SU-DHL-6 (cell line): Measurements from ENCODE around the gene RGS6.

Experiments used
- H2AFZ ChIP-seq: fragments of 200-600 bp; sonication (generic); 2 replicates; pipeline ENCODE4 v1.6.1; 2014; ENCODE audit warnings: low read depth, mild to moderate bottlenecking, moderate library complexity, mixed read lengths, antibody characterized with exemption, low read length; ENCODE audit not compliant: severe bottlenecking
- H3F3A ChIP-seq: fragments of 200-600 bp; shearing (Covaris generic); 2 replicates; pipeline ENCODE4 v1.6.0; 2016; ENCODE audit warnings: antibody characterized with exemption, mild to moderate bottlenecking; ENCODE audit not compliant: insufficient read depth
- H3K27ac ChIP-seq: fragments of 200-600 bp; sonication (generic); 2 replicates; pipeline ENCODE4 v1.5.1; 2016; ENCODE audit warnings: low read depth, mild to moderate bottlenecking, low read length, moderate library complexity, mixed read lengths
- H3K27me3 ChIP-seq: fragments of 200-600 bp; sonication (generic), shearing (Covaris generic); 2 replicates; pipeline ENCODE4 v1.6.0; 2014; ENCODE audit warnings: mild to moderate bottlenecking, low read length
- H3K36me3 ChIP-seq: fragments of 200-600 bp; sonication (generic); 2 replicates; pipeline ENCODE4 v1.6.1; 2014; ENCODE audit warnings: mild to moderate bottlenecking, low read length, mixed read lengths
- H3K4me2 ChIP-seq: fragments of 300-600, 200-600 bp; shearing (Covaris generic), sonication (generic); 2 replicates; pipeline ENCODE4 v1.6.0; 2014; ENCODE audit warnings: low read length, low read depth, mild to moderate bottlenecking; ENCODE audit not compliant: poor library complexity, severe bottlenecking
- H3K4me3 ChIP-seq: fragments of 200-600 bp; sonication (generic); 2 replicates; pipeline ENCODE4 v1.5.1; 2014; ENCODE audit warnings: antibody characterized with exemption, low read length, mild to moderate bottlenecking, mixed read lengths; ENCODE audit not compliant: insufficient read depth, poor library complexity, severe bottlenecking
- H3K79me2 ChIP-seq: fragments of 200-600 bp; sonication (generic); 2 replicates; pipeline ENCODE4 v1.6.1; 2014; ENCODE audit warnings: mild to moderate bottlenecking, low read length, moderate library complexity; ENCODE audit not compliant: insufficient read depth
- H3K9ac ChIP-seq: fragments of 200-600 bp; sonication (generic); 2 replicates; pipeline ENCODE4 v1.7.0; 2014; ENCODE audit warnings: mild to moderate bottlenecking, low read length
- H3K9me2 ChIP-seq: fragments of 200-600 bp; sonication (generic); replicated peaks from 2 replicates; pipeline ENCODE4 v1.6.1; 2014; ENCODE audit warnings: low read length; ENCODE audit not compliant: insufficient read depth
- H3K9me3 ChIP-seq: fragments of 200-600 bp; sonication (generic); 2 replicates; pipeline ENCODE4 v1.6.1; 2014; ENCODE audit warnings: low read length, mixed read lengths; ENCODE audit not compliant: insufficient read depth
- H4K20me1 ChIP-seq: fragments of 200-600 bp; sonication (generic); 2 replicates; pipeline ENCODE4 v1.6.1; 2014; ENCODE audit warnings: low read depth, mild to moderate bottlenecking, antibody characterized with exemption, low read length, moderate library complexity, mixed read lengths
- EZH2phosphoT487 ChIP-seq: fragments of 200-600 bp; sonication (generic), shearing (Covaris generic); conservative IDR thresholded peaks from 2 replicates; pipeline ENCODE4 v1.6.1; 2018; ENCODE audit warnings: mild to moderate bottlenecking, antibody characterized with exemption, low read length, moderate library complexity, mixed read lengths
- TF ChIP-seq, protein P1 (sequence below): fragments of 200-600 bp; sonication (generic); IDR thresholded peaks from one replicate; pipeline ENCODE4 v1.5.1; 2017; ENCODE audit warnings: antibody characterized with exemption, mild to moderate bottlenecking, low read length, moderate library complexity; ENCODE audit not compliant: insufficient read depth, poor library complexity, severe bottlenecking

RGS6 gene

DNA sequence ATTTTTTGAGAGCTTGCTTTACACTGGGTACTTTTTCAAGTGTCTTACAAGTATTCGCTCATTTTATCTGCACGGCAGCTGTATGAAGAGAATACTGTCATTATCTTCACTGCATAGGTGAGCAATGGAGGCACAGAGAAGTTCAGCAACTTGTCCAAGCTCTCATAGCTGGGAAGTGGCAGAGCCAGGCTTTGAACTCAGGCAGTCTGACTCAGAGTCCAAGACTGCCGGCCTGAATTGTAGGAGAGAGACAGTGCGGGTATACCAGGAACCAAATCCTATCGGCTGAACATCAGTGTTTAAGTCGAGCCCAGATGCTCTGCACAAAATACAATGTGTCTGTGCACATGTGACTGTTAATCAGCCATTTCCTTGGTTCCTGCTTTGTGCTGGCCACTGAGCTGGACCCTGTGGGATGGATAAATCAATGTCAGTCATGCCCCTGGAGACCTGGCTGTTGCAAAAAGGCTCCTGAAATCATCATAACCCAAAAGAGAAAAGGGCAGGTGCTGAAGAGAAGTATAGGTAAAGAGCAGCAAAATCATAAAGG lies 487.1 kb downstream of the RGS6 start:
- TF ChIP-seq, protein P1, sequence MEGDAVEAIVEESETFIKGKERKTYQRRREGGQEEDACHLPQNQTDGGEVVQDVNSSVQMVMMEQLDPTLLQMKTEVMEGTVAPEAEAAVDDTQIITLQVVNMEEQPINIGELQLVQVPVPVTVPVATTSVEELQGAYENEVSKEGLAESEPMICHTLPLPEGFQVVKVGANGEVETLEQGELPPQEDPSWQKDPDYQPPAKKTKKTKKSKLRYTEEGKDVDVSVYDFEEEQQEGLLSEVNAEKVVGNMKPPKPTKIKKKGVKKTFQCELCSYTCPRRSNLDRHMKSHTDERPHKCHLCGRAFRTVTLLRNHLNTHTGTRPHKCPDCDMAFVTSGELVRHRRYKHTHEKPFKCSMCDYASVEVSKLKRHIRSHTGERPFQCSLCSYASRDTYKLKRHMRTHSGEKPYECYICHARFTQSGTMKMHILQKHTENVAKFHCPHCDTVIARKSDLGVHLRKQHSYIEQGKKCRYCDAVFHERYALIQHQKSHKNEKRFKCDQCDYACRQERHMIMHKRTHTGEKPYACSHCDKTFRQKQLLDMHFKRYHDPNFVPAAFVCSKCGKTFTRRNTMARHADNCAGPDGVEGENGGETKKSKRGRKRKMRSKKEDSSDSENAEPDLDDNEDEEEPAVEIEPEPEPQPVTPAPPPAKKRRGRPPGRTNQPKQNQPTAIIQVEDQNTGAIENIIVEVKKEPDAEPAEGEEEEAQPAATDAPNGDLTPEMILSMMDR: no peak
- no peak for TF ChIP-seq EZH2phosphoT487
- Histone ChIP-seq H3K9me3 (no peaks in the 10 kb centered on the region), H3K4me2 (no peak overlapping the region), H3K27ac (no peak overlapping the region), H3K4me3 (no peak overlapping the region), H3K79me2 (no peaks in the 10 kb centered on the region), H3F3A (no peaks in the 10 kb centered on the region), H3K36me3 (no peaks in the 10 kb centered on the region), H3K9ac (no peak overlapping the region), H3K9me2 (no peaks in the 10 kb centered on the region), H2AFZ (no peak overlapping the region), H3K27me3 (no peaks in the 10 kb centered on the region), H4K20me1 (no peaks in the 10 kb centered on the region)

DNA sequence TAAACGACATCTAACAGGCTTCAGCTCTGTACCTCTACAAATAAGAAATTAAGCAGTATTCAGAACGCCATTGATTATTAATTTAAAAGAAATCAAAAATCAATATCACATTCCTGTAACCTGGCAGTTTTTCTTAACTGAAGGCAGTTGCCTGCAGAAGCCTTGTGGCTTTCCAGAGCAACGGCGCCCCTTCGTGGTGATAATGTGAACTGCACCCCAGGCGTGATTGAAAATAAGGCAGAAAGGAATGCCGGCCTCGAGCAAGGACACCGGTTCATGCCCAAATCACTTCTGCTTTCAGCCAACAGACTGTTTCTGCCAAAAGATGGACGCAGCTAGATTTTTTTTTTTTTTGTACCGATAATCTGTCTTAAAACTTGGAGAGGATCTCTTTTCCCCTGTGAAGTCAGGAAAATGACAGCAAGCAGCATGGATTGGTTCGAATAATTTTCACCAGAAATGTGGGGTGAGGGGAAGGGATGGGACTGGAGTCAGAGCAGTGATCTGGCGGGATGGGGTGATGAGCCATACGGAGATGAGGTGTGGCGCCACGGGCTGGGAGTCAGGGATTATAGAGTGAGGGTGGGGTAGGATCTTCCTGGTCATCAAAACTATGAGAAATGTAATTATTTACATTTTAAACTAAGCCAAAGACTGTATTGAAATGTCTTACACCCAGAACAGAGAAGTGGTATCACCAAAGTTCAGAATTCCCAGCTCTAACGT lies 488.7 kb downstream of the RGS6 start:
- Histone ChIP-seq H3K4me2 (no peak overlapping the region), H4K20me1 (no peaks in the 10 kb centered on the region), H3K4me3 (no peak overlapping the region), H3K9me3 (no peaks in the 10 kb centered on the region), H3K9ac (no peak overlapping the region), H3K27me3 (no peaks in the 10 kb centered on the region), H3K36me3 (no peaks in the 10 kb centered on the region), H3K79me2 (no peaks in the 10 kb centered on the region), H3K9me2 (no peaks in the 10 kb centered on the region), H3F3A (no peaks in the 10 kb centered on the region), H2AFZ (no peak overlapping the region), H3K27ac (no peak overlapping the region)
- TF ChIP-seq EZH2phosphoT487: no peak
- TF ChIP-seq, protein P1: peak; percentile 75

DNA sequence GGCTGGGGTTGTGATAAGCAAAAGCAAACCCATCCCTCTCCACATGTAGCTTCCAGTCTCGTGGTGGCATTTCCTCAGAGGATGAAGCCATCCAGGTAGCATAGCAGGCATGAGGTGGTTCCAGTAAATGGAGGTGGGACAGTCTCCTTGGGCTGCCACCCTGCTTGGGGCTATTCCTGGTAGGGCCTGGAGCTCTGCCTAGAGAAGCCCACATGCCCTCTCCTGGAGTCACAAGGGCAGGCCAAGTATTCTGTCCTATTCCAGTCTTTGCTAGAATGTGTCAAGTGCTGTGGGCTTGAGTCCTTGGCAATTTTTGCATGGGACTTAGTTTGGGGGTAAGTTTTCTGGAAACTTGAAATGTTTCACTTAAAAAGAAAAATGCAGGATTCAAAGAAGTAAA lies 491.7 kb downstream of the RGS6 start:
- no peaks in the 10 kb centered on the region for H3K9me2 ChIP-seq
- no peaks in the 10 kb centered on the region for H3K79me2 ChIP-seq
- H3K36me3 ChIP-seq: no peaks in the 10 kb centered on the region
- H3F3A ChIP-seq: no peaks in the 10 kb centered on the region
- no peak overlapping the region for H3K4me3 ChIP-seq
- no peaks in the 10 kb centered on the region for H3K9me3 ChIP-seq
- no peaks in the 10 kb centered on the region for H3K27me3 ChIP-seq
- no peaks in the 10 kb centered on the region for H4K20me1 ChIP-seq
- no peak overlapping the region for H3K9ac ChIP-seq
- no peak overlapping the region for H2AFZ ChIP-seq
- no peak overlapping the region for H3K27ac ChIP-seq
- no peak for TF ChIP-seq EZH2phosphoT487
- TF ChIP-seq, protein P1: no peak
- no peak overlapping the region for H3K4me2 ChIP-seq
